HepG2 (cell line): Measurements from ENCODE around the gene GUSB. TPM values are rescaled to one million over a fixed set of nuclear protein-coding genes. Genes with fewer than 3 reads are reported as not detected.

Source experiments
- ATAC-seq: fragments of 200-7000 bp; cut with Tn5 transposase; 3 replicates; pipeline ENCODE4 v1.9.1; 2020; ENCODE audit warnings: mild to moderate bottlenecking, moderate library complexity
- BruUV-seq: library from RNA; stranded (reverse); fragments of 400-500 nt; replicated peaks from 2 replicates; lab custom pipeline; 2021; lab: Mats Ljungman, UMichigan
- CTCF ChIA-PET: fragments of 300-600 bp; formaldehyde crosslinking; extraction: SDS; loops from one replicate; lab custom pipeline; 2021; ENCODE audit warnings: low total read pairs, inconsistent platforms, low intra/inter-chr PET ratio; lab: Yijun Ruan, JAX
- POLR2A ChIA-PET: fragments of 350-600 bp; sonication (Branson Sonifier 250); formaldehyde crosslinking; loops from one replicate; lab custom pipeline; 2020; ENCODE audit warnings: antibody characterized with exemption, inconsistent platforms; lab: Yijun Ruan, JAX
- DNase-seq: peaks from one replicate; pipeline ENCODE4 v3.0.0-alpha.2; 2015; ENCODE audit warnings: low spot score
- FAIRE-seq: peaks from 3 replicates; lab custom pipeline; 2011; peaks lifted over from hg19 to GRCh38; lab: Jason Lieb, UNC
- H2AFZ ChIP-seq: one replicate; pipeline ENCODE4 v1.6.1; 2011; ENCODE audit warnings: low read length, inconsistent platforms
- H3K27ac ChIP-seq: fragments of 300-600 bp; 3 replicates; pipeline ENCODE4 v1.8.0; 2011; ENCODE audit warnings: mixed run types, mild to moderate bottlenecking, mixed read lengths, low read length, inconsistent platforms; ENCODE audit not compliant: insufficient read depth; ENCODE audit errors: extremely low read length
- H3K27me3 ChIP-seq, 2 experiments: fragments of 200-600 bp in 1 of 2; 2 replicates in 1 of 2; 3 replicates in 1 of 2; pipeline versions ENCODE4 v1.6.0 to v1.8.0; 2011; ENCODE audit warnings: low read length in 2 of 2, mild to moderate bottlenecking in 2 of 2, moderate library complexity in 2 of 2, inconsistent platforms in 1 of 2; ENCODE audit not compliant: insufficient read depth in 2 of 2, control insufficient read depth in 1 of 2
- H3K36me3 ChIP-seq, 2 experiments: fragments of 200-600 bp in 1 of 2; replicated peaks in 1 of 2; 2 replicates in 1 of 2; 3 replicates in 1 of 2; pipeline versions ENCODE4 v1.5.1 to v1.8.0; 2011; ENCODE audit warnings: low read length in 2 of 2, inconsistent platforms in 1 of 2; ENCODE audit not compliant: insufficient read depth in 2 of 2, control insufficient read depth in 1 of 2
- H3K4me1 ChIP-seq: 2 replicates; pipeline ENCODE4 v1.5.1; 2012; ENCODE audit warnings: low read length, inconsistent platforms; ENCODE audit not compliant: insufficient read depth
- H3K4me2 ChIP-seq: 2 replicates; pipeline ENCODE4 v1.6.0; 2011; ENCODE audit warnings: low read depth, low read length, inconsistent platforms
- H3K4me3 ChIP-seq, 3 experiments: fragments of 200-600 bp in 1 of 3; sonication (generic), shearing (Covaris generic) in 1 of 3; replicated peaks in 1 of 3; 2 replicates each; pipeline ENCODE4 v1.5.1; 2011 to 2016; ENCODE audit warnings: low read length in 3 of 3, inconsistent platforms in 2 of 3, low read depth in 2 of 3, mild to moderate bottlenecking in 2 of 3, control low read depth in 1 of 3, mixed read lengths in 1 of 3; ENCODE audit not compliant: insufficient read depth in 1 of 3
- H3K79me2 ChIP-seq: one replicate; pipeline ENCODE4 v1.6.1; 2011; ENCODE audit warnings: low read length, inconsistent platforms; ENCODE audit not compliant: insufficient read depth
- H3K9ac ChIP-seq: 2 replicates; pipeline ENCODE4 v1.6.0; 2011; ENCODE audit warnings: mild to moderate bottlenecking, low read depth, low read length, inconsistent platforms; ENCODE audit not compliant: insufficient read depth
- H3K9me3 ChIP-seq: 2 replicates; pipeline ENCODE4 v1.5.1; 2012; ENCODE audit warnings: mild to moderate bottlenecking, low read length
- H4K20me1 ChIP-seq: 2 replicates; pipeline ENCODE4 v1.6.0; 2011; ENCODE audit warnings: inconsistent platforms, mild to moderate bottlenecking, low read length, moderate library complexity; ENCODE audit not compliant: insufficient read depth
- ARNT ChIP-seq: fragments of 450-650 bp; IDR thresholded peaks from 2 replicates; pipeline ENCODE4 v1.6.1; 2017
- ATF1 ChIP-seq: IDR thresholded peaks from 2 replicates; pipeline ENCODE4 v1.6.1; 2016; ENCODE audit warnings: mild to moderate bottlenecking, control low read depth
- BCLAF1 ChIP-seq: fragments of 450-650 bp; IDR thresholded peaks from 2 replicates; pipeline ENCODE4 v1.6.1; 2017; ENCODE audit warnings: mild to moderate bottlenecking
- GTF2F1 ChIP-seq: fragments of 150-350 bp; IDR thresholded peaks from 2 replicates; pipeline ENCODE4 v1.6.1; 2014; ENCODE audit warnings: low read length
- HBP1 ChIP-seq: IDR thresholded peaks from 2 replicates; pipeline ENCODE4 v1.6.1; 2016; ENCODE audit warnings: low read depth, control low read depth
- HOXA9 ChIP-seq: sonication (generic); formaldehyde crosslinking; IDR thresholded peaks from 2 replicates; pipeline ENCODE4 v1.8.1; 2022; ENCODE audit warnings: missing genetic modification reagents, mild to moderate bottlenecking, moderate library complexity, borderline replicate concordance
- MIER3 ChIP-seq: IDR thresholded peaks from 2 replicates; pipeline ENCODE4 v1.6.1; 2016; ENCODE audit warnings: missing compliant biosample characterization, borderline replicate concordance
- MTF2 ChIP-seq: sonication (generic); formaldehyde crosslinking; IDR thresholded peaks from 2 replicates; pipeline ENCODE4 v1.5.0; 2020; ENCODE audit warnings: missing genetic modification reagents, borderline replicate concordance
- SALL1 ChIP-seq: sonication (generic); formaldehyde crosslinking; IDR thresholded peaks from 2 replicates; pipeline ENCODE4 v1.8.0; 2022; ENCODE audit warnings: mild to moderate bottlenecking, missing genetic modification reagents
- ZBTB42 ChIP-seq: sonication (generic); formaldehyde crosslinking; IDR thresholded peaks from 2 replicates; pipeline ENCODE4 v1.5.0; 2020; ENCODE audit warnings: mild to moderate bottlenecking, missing genetic modification reagents
- ZNF143 ChIP-seq: sonication (generic); formaldehyde crosslinking; IDR thresholded peaks from 2 replicates; pipeline ENCODE4 v1.4.0; 2020; ENCODE audit warnings: missing genetic modification reagents
- ZNF24 ChIP-seq: fragments of 450-650 bp; IDR thresholded peaks from 2 replicates; pipeline ENCODE4 v1.6.1; 2017; ENCODE audit warnings: antibody characterized with exemption, mild to moderate bottlenecking
- ZNF256 ChIP-seq: sonication (generic); formaldehyde crosslinking; conservative IDR thresholded peaks from 2 replicates; pipeline ENCODE4 v1.4.0; 2020; ENCODE audit warnings: missing genetic modification reagents
- WGBS: methylation state at CpG from one replicate; pipeline ENCODE4 v1.1.6; 2017; ENCODE audit warnings: low lambda C conversion rate; 5-methylcytosine and 5-hydroxymethylcytosine counted together
- in situ Hi-C: cut with HindIII; loops from 2 replicates; pipeline ENCODE4 v1.10.0; 2017; ENCODE audit warnings: low pct_unique_long_range_greater_than_20kb; ENCODE audit not compliant: extremely low pct_ligation_motif_present
- intact Hi-C: fragments of 100-400 bp; cut with micrococcal nuclease; formaldehyde crosslinking; loops from one replicate; pipeline ENCODE4 v1.10.0; 2022; ENCODE audit not compliant: unreplicated experiment
- polyA plus RNA-seq, 8 experiments: library from polyadenylated mRNA; depleted of rRNA in 3 of 8; stranded (reverse) in 7 of 8; unstranded in 1 of 8; fragments of >200 nt; fragmentation: Illumina TruSeq in 4 of 8; extraction: Trizol in 4 of 8; gene quantifications; 2 replicates each; pipeline versions ENCODE4 v1.2.1 to v1.2.3, GENCODE V29; 2011 to 2016; ENCODE audit warnings: low read depth in 4 of 8, missing spikeins in 1 of 8, mixed read lengths in 1 of 8; ENCODE audit not compliant: insufficient read depth in 1 of 8
- total RNA-seq, 5 experiments: library from RNA; depleted of rRNA; stranded (reverse); fragments of >200 nt; fragmentation: Illumina TruSeq; extraction: Trizol; gene quantifications; 2 replicates each; pipeline ENCODE4 v1.2.3, GENCODE V29; 2016; ENCODE audit warnings: low read depth in 1 of 5
- TF ChIP-seq, protein P1 (sequence below): sonication (generic); formaldehyde crosslinking; IDR thresholded peaks from 2 replicates; pipeline ENCODE4 v1.4.0; 2020; ENCODE audit warnings: mild to moderate bottlenecking, missing genetic modification reagents, borderline replicate concordance
- TF ChIP-seq, protein P2 (sequence below): sonication (generic); formaldehyde crosslinking; IDR thresholded peaks from 2 replicates; pipeline ENCODE4 v1.4.0; 2020; ENCODE audit warnings: missing genetic modification reagents, borderline replicate concordance

Gene GUSB
- total and polyA plus RNA-seq, 2 of the 13 experiments (the other 11 are each of a cell fraction or from before 2014, with no cell fraction given): 18.8 to 60.0 TPM

DNA sequence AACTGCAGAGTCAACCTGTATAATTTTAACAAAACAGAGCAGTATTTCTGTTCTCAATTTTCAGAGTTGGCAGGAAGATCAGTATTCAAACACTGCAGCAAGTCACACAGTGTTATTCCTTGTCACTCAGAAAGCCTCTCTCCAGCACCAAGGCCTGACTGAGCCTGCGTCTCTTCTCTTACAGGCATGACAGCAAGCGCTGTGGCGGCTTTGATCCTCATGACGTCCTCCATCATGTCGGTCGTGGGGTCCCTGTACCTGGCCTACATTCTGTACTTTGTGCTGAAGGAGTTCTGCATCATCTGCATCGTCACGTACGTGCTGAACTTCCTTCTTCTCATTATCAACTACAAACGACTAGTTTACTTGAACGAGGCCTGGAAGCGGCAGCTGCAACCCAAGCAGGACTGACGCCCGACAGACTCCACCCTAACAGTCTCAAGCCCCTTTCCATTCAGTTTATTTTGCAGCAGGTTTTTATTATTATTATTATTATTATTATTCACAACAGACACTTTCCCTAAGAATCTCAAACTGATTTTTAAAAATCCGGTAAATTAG is 28.0 kb downstream of the GUSB start:
- H3K9me3 ChIP-seq: no peaks in the 10 kb centered on the region
- 95% methylated on average over 15 of the region's 15 CpGs for WGBS
- in situ Hi-C loops (no loop called here), intact Hi-C loops (no loop called here)
- no peak overlapping the region for H2AFZ ChIP-seq
- CTCF ChIA-PET: no interaction called here
- H3K36me3 ChIP-seq: peaks cover 4 to 27% of the 10 kb centered on the region in 2 experiments
- H3K9ac ChIP-seq: no peak overlapping the region
- H3K4me3 ChIP-seq: no peak overlapping the region
- H3K4me1 ChIP-seq: no peaks in the 10 kb centered on the region
- H3K27ac ChIP-seq: no peak overlapping the region
- no TSS peak for BruUV-seq
- H3K4me2 ChIP-seq: no peak overlapping the region
- ATAC-seq: no peak
- no peak for DNase-seq
- H4K20me1 ChIP-seq: no peaks in the 10 kb centered on the region
- no peak for FAIRE-seq
- H3K79me2 ChIP-seq: no peaks in the 10 kb centered on the region
- POLR2A ChIA-PET: no interaction called here
- no peaks in the 10 kb centered on the region for H3K27me3 ChIP-seq
- TF ChIP-seq, protein P1, sequence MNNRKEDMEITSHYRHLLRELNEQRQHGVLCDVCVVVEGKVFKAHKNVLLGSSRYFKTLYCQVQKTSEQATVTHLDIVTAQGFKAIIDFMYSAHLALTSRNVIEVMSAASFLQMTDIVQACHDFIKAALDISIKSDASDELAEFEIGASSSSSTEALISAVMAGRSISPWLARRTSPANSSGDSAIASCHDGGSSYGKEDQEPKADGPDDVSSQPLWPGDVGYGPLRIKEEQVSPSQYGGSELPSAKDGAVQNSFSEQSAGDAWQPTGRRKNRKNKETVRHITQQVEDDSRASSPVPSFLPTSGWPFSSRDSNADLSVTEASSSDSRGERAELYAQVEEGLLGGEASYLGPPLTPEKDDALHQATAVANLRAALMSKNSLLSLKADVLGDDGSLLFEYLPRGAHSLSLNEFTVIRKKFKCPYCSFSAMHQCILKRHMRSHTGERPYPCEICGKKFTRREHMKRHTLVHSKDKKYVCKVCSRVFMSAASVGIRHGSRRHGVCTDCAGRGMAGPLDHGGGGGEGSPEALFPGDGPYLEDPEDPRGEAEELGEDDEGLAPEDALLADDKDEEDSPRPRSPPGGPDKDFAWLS (CRISPR knock-in tag): no peak
- TF ChIP-seq ARNT (no peak), SALL1 (CRISPR knock-in tag) (no peak), HOXA9 (no peak), ATF1 (CRISPR knock-in tag) (no peak), ZBTB42 (CRISPR knock-in tag) (no peak), MTF2 (CRISPR knock-in tag) (no peak), ZNF143 (CRISPR knock-in tag) (no peak), ZNF256 (CRISPR knock-in tag) (no peak), GTF2F1 (no peak), ZNF24 (no peak), HBP1 (no peak), MIER3 (no peak), BCLAF1 (no peak)
- TF ChIP-seq, protein P2, sequence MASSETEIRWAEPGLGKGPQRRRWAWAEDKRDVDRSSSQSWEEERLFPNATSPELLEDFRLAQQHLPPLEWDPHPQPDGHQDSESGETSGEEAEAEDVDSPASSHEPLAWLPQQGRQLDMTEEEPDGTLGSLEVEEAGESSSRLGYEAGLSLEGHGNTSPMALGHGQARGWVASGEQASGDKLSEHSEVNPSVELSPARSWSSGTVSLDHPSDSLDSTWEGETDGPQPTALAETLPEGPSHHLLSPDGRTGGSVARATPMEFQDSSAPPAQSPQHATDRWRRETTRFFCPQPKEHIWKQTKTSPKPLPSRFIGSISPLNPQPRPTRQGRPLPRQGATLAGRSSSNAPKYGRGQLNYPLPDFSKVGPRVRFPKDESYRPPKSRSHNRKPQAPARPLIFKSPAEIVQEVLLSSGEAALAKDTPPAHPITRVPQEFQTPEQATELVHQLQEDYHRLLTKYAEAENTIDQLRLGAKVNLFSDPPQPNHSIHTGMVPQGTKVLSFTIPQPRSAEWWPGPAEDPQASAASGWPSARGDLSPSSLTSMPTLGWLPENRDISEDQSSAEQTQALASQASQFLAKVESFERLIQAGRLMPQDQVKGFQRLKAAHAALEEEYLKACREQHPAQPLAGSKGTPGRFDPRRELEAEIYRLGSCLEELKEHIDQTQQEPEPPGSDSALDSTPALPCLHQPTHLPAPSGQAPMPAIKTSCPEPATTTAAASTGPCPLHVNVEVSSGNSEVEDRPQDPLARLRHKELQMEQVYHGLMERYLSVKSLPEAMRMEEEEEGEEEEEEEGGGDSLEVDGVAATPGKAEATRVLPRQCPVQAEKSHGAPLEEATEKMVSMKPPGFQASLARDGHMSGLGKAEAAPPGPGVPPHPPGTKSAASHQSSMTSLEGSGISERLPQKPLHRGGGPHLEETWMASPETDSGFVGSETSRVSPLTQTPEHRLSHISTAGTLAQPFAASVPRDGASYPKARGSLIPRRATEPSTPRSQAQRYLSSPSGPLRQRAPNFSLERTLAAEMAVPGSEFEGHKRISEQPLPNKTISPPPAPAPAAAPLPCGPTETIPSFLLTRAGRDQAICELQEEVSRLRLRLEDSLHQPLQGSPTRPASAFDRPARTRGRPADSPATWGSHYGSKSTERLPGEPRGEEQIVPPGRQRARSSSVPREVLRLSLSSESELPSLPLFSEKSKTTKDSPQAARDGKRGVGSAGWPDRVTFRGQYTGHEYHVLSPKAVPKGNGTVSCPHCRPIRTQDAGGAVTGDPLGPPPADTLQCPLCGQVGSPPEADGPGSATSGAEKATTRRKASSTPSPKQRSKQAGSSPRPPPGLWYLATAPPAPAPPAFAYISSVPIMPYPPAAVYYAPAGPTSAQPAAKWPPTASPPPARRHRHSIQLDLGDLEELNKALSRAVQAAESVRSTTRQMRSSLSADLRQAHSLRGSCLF: no peak
